ENCODE results near the gene SAMD4A.

SAMD4A gene

DNA sequence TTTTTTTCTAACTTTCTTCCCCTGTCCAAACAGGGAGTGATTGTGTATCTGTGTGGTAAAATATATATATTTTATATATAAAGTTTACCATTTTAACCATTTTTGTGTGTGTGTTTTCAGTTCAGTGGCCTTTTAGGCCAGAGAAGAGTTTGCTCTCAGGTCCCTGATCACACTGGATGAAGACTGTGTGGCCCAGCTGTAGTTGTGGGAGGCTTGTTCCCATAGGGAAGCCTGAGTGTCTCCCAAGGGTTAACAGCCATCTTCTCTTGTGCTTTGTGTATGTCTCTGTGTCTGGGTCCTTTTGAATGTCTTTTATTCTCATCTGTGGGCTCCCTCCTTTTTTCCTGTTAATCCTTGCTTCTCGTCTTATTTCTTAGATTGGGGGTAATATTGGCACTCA, 33.8 kb upstream of the SAMD4A start:
- H3K36me3 ChIP-seq: peaks cover 2% of the 10 kb centered on the region
- no peak for DNase-seq
- TF ChIP-seq, protein P1, sequence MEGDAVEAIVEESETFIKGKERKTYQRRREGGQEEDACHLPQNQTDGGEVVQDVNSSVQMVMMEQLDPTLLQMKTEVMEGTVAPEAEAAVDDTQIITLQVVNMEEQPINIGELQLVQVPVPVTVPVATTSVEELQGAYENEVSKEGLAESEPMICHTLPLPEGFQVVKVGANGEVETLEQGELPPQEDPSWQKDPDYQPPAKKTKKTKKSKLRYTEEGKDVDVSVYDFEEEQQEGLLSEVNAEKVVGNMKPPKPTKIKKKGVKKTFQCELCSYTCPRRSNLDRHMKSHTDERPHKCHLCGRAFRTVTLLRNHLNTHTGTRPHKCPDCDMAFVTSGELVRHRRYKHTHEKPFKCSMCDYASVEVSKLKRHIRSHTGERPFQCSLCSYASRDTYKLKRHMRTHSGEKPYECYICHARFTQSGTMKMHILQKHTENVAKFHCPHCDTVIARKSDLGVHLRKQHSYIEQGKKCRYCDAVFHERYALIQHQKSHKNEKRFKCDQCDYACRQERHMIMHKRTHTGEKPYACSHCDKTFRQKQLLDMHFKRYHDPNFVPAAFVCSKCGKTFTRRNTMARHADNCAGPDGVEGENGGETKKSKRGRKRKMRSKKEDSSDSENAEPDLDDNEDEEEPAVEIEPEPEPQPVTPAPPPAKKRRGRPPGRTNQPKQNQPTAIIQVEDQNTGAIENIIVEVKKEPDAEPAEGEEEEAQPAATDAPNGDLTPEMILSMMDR (IDR thresholded peaks at IDR 0.05; ENCODE audit: low read depth, low read length): no peak
- H3K4me1 ChIP-seq: peaks cover 7% of the 10 kb centered on the region
- H3K4me3 ChIP-seq (ENCODE audit: low read depth, low read length): no peak overlapping the region
- H3K27me3 ChIP-seq: no peaks in the 10 kb centered on the region
- H3K9me3 ChIP-seq: no peaks in the 10 kb centered on the region

DNA sequence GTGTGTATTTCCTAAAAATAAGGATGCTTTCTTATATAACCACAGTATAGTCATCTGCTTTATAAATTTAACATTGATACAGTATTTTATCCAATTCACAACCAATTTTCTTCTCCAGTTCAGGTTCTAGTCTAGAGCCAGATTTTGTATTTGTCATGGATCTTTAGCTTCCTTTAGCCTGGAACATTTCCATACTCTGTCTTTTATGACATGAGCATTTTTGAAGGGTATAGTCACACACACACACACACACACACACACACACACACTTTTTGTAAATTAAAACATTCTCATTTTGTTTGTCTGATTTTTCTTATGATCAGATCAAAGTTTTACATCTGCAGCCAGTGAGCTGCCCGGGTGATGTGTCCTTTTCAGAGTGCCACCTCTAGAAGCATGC, 31.8 kb upstream of the SAMD4A start:
- no peak overlapping the region for H3K4me3 ChIP-seq (ENCODE audit: low read depth, low read length)
- H3K9me3 ChIP-seq: no peaks in the 10 kb centered on the region
- no peak for DNase-seq
- peaks cover 7% of the 10 kb centered on the region for H3K36me3 ChIP-seq
- H3K27me3 ChIP-seq: no peaks in the 10 kb centered on the region
- TF ChIP-seq, protein P1 (IDR thresholded peaks at IDR 0.05; ENCODE audit: low read depth, low read length): no peak
- no peaks in the 10 kb centered on the region for H3K4me1 ChIP-seq

DNA sequence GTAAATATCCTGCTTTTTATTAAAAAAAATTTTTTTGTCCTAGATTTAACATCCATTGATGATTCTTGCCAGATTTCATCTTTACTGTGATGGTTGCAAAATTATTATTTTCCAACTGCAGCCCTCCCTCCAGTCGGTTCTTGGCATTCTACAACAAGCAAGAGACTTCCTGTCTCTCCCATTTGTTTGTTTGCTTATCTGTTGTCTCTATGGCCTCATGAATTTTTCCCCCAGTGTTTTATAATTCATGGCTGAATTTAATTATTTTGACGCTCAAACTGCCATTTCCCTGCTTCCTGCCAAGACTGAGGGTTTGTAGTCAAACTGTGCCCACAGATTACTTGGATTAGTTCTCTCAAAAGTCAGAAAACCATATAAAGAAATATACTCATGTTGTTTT, 31.3 kb upstream of the SAMD4A start:
- TF ChIP-seq, protein P1 (IDR thresholded peaks at IDR 0.05; ENCODE audit: low read depth, low read length): no peak
- no peak overlapping the region for H3K4me3 ChIP-seq (ENCODE audit: low read depth, low read length)
- H3K36me3 ChIP-seq: peaks cover 7% of the 10 kb centered on the region
- no peaks in the 10 kb centered on the region for H3K4me1 ChIP-seq
- DNase-seq: no peak
- no peaks in the 10 kb centered on the region for H3K27me3 ChIP-seq
- H3K9me3 ChIP-seq: no peaks in the 10 kb centered on the region

DNA sequence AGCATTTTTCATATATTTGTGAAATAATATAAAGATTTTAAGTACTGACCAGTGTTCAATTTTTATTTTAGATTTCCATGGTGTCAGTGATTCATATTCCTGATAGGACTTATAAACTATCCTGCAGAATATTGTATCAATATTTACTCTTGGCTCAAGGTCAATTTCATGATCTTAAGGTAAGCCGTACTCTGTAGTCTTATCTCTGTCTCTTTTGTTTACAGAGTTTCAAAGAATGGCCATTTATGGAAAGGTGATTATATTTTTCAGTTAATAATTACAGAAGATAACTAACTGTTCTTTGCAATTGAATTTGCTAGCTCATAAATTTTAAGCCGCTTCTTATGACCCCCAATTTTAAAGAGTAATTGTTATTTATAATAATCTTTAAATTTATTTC, 29.3 kb upstream of the SAMD4A start:
- Histone ChIP-seq H3K9me3 (no peaks in the 10 kb centered on the region), H3K4me1 (no peaks in the 10 kb centered on the region), H3K36me3 (peaks cover 7% of the 10 kb centered on the region), H3K4me3 (ENCODE audit: low read depth, low read length) (no peak overlapping the region), H3K27me3 (no peaks in the 10 kb centered on the region)
- TF ChIP-seq, protein P1 (IDR thresholded peaks at IDR 0.05; ENCODE audit: low read depth, low read length): no peak
- DNase-seq: no peak

DNA sequence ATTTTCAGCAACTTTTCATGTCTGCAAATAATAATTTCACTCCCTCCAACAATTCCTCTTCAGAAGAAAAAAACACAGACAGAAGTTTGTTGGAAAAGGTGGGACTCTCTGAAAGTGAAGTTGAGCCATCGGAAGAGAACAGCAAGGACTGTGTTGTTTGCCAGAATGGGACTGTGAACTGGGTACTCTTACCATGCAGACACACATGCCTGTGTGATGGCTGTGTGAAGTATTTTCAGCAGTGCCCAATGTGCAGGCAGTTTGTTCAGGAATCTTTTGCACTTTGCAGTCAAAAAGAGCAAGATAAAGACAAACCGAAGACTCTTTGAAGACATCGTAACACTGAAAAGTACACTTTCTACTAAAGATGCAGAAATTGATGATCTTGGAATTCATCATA, 28.9 kb upstream of the SAMD4A start:
- Histone ChIP-seq H3K36me3 (peaks cover 7% of the 10 kb centered on the region), H3K27me3 (no peaks in the 10 kb centered on the region), H3K4me1 (no peaks in the 10 kb centered on the region), H3K9me3 (no peaks in the 10 kb centered on the region), H3K4me3 (ENCODE audit: low read depth, low read length) (no peak overlapping the region)
- TF ChIP-seq, protein P1 (IDR thresholded peaks at IDR 0.05; ENCODE audit: low read depth, low read length): no peak
- no peak for DNase-seq

DNA sequence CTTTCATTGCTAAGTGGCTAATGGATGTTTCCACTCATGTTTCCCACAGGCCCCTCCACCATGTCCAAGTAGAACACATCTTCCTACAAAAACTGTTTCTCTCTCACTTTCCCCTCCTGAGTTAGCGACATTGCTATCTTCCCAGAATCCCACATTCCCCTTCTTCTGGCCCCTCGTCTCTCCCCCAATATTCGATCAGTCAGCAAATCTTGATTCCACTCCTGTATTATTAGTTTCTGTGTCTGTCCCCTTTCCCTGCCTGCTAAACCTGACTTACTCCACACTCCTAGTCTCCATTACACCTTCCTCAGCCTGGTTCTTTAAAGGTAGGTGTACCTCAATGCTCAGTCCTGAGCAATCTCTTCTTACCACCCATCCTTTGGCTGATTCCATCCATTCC, 19.3 kb upstream of the SAMD4A start:
- no peaks in the 10 kb centered on the region for H3K27me3 ChIP-seq
- no peak for DNase-seq
- H3K4me1 ChIP-seq: no peaks in the 10 kb centered on the region; the same call in 1 of the 2 replicates
- no peaks in the 10 kb centered on the region for H3K36me3 ChIP-seq
- TF ChIP-seq, protein P1 (IDR thresholded peaks at IDR 0.05; ENCODE audit: low read depth, low read length): no peak
- no peak overlapping the region for H3K4me3 ChIP-seq (ENCODE audit: low read depth, low read length)
- H3K9me3 ChIP-seq: no peaks in the 10 kb centered on the region
